Measurements from ENCODE around the gene ERCC6L2.

Gene ERCC6L2

DNA sequence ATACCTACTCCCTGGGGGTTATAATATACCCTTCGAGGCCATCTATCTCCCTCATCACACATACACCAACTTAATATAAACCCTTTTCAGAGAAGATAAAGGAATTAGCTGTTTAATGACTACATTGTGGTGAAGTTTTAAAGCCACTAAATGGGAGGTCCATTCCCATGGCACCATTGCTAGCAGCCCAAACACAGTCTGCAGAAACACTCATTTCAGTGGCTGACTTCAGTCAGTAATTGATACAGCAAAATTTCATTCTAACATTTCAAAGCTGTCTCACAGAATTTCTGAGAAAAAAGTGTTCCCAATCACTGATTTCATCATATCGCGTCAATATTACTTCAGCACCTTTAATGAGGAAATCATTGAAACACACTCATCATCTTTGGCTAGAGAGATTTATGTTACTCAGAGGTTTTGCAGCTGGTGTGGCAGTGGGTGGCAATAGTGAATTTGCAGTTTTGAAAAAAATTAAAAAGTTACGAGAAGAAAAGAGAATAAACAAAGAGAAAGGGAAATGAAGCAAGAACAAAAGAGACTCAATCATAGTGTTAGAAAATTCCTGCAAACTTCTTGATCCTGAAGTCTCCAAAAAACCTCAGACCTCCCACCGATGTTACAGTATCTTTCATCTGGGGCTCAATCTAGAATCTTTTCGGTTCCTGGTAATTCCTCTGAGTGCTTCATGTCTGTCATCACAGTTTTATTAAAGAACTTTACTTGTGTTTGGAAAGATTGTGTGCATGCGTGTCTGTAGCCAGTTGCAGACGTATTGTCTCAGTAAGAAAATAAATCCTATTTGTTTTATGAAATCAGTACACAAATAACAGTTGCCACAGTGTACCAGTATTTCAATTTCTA lies 105.0 kb downstream of the ERCC6L2 start:
- DNase-seq, result no peak

DNA sequence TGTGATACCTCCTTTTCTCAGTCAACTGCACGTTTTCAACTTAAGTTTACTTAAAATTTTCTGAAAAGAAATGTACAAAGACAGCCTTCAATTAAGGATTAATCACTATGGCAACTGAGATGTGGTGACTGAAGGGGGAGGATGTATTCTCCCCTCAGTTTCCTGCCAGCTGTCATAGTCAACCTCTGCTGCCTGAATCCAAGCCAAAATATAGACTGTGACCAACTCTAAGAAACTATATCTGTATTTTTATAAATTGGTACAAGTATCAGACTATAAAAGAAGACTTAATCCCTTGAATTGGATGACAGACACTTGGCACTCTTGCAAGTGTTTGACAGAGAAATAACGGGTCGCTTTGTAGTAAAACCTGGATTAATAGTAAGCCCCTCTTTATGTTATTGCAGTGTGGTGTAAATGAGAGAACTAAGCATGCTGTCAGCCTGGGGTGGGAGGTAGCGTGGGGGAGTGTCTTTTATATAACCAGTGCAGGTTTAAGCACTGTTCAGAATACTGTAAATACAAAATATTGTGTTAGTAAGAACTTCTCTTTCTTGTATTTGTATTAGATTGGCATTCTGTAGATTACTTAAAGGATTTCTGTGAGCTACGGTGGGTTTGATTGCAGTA lies 106.4 kb downstream of the ERCC6L2 start:
- no peak for DNase-seq

DNA sequence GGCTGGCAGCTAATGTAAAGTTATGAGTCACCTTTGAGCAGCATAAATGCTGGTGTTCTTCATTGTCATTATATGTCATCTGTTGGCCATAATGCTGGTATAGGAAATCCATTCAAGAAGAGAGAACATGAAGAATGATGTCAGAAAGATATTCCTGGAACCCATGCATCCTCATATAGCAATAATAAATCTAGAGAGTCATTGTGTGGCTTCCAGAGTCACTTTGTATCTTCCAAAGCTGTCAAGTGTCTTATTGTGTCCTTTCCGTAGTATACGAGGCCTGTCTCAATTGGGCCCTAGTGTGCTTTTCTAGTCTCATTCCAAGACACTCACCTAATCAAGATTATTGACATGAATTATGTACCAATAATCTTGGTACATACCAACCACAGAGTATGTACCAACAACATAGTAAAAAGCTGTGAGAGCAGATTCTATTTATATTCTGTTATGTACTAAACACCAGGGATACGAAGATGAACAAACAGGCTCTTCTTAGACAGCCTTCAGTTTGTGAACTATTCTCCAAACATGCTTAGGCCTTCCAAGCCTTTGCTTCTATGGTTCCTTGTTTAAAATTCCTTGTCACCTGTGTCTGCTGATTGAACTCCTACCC lies 110.1 kb downstream of the ERCC6L2 start:
- no peak for DNase-seq

DNA sequence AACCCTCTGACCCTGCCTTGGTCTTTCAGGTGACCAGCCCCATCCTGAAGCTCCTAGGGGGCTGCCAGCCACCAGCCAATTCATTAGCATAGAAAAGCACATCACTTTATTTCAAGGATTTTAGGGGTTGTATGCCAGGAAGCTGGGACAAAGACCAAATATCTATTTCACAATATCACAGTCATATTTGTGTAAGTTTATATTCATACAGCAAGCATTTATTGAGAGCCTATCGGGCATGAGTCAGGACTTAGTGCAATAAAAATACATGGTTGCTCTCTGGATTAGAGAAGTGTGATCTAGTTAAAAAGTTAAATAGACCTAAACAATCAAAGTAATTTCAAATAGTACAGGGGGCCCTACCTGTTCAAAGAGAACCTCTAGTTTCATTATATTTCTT lies 113.8 kb downstream of the ERCC6L2 start:
- no peak for DNase-seq

DNA sequence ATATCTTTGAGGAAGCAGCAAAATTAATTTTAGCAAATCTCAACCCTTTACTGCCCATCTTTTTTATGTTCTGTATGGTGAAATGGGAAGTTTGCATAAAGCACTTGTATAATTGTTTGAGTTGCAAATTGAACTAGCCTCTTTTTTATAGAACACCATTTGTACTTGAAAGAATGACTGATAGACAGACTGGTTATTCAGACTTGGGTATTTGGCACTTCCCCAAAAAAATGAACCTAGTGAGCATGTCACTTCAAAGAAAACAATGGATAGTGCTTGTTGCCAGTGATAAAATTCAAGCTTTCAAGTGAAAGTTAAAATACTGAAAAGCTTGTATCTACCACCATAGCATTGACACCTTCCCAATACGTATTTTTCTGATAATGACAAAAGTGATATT lies 115.8 kb downstream of the ERCC6L2 start:
- no peak for DNase-seq

DNA sequence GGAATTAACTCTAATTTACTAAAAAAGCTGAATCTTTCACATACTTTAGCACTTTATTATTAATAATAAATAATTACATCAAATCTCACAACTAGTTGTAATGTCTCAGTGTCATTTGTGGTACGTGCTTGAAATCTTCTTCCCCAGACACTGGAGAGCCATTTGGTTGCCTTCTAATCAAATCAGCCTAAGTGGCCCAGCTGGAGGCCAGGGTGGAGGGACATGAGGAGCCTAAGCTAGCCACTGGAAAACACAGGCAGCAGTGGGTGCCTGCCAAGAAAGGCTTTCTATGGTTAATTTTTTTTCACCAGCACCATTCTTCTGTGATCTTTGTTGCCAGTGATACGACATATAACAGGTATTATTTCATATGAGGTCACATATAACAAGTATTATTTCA lies 117.0 kb downstream of the ERCC6L2 start:
- no peak for DNase-seq

DNA sequence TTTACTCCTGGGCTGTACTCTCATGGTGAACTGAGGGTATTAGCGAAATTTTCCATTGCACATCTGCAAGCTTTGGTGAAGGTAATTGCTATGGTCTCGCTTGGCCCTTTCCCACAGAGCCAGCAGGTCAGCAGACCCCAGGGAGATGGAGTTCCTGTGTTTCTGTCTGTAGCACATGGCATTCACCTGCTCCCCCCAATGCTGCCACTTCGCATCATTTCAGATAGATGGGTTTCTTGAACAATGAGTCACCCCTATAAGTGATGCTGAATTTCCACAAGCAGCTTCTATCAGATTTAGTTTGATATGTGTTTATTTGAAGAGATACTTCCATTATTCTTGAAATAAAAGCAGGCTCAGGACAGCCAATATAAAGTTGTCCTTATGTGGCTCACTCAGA lies 117.8 kb downstream of the ERCC6L2 start:
- DNase-seq, result no peak

DNA sequence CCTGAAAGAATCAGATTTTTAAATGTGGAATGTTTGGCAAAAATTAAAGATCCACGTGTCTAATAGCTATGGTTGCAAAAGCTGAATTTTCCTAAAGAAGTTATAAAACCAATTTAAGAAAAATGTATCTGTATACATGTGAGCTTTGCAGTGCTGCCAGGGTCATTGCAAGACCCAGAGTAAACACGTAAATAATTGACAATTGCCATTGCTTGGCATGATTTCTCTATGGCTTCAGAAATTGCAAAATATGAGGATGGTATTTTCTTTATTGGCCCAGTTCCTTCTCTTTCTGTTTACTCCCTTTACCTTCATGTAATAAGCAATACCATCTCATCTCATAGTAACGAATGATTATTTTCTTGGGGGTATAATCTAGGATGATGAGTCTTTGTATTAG lies 123.9 kb downstream of the ERCC6L2 start:
- DNase-seq, result no peak

DNA sequence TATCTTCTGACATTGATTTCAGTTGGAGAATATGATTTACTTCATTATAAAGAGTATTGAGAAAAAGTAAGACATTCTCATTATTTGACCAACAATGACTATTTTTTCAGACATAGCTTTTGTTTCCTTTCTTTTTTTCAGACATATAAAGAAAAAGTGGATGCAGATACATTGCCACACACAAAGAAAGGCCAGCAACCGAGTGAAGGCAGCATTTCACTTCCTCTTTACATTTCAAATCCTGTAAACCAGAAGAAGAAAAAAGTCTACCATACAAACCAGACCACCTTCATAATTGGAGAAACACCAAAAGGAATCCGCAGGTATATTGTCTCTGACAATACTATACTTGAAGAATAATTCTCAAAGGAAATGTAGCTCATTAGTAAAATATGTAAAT lies 128.9 kb downstream of the ERCC6L2 start:
- no peak for DNase-seq

DNA sequence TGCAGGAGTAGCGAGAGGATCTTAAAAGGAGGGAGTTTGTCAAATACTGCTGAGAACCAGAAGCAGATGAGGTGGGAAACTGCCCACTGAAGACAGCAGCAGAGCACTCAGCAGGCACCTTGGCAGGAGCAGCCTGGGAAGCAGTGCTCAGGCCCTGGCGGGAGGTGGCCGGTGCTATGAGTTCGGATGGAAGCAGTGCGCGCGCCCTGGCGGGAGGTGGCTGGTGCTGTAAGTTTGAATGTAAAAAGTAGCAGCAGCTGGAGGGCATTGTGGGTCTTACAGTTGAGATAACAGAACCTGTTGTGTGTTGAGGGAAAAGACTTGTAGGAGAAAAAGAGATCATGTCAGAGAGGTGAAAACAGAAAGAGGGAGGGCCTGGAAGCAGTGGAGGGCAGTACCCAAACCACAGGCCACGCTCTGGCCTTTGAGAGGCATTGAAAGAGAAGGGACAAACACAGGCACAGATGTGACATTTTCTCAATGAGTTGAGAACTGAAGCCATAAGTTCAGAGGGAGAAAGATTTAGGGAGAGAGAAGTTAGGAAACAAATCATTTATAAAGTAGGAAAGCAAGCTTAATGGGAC lies 130.9 kb downstream of the ERCC6L2 start:
- DNase-seq, result no peak

DNA sequence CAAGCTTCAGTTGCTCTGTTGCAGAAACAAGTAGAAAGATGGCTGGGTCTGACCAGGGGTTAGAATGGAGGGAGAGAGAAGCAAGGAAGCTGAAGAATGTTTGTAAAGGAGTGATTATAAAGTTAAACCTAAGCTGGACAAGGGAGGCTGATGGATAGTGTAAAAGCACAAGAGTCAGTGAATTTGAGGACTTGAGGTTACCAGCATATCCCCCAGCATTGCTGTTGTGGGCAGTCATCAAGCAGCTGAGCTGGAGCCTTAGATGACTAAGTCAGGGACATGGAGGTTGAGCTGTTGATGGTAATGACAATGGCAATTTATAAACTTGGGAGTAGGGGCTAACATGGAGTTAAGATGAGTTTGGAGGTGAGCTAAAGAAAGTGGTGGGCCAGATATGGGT lies 131.5 kb downstream of the ERCC6L2 start:
- DNase-seq, result no peak

DNA sequence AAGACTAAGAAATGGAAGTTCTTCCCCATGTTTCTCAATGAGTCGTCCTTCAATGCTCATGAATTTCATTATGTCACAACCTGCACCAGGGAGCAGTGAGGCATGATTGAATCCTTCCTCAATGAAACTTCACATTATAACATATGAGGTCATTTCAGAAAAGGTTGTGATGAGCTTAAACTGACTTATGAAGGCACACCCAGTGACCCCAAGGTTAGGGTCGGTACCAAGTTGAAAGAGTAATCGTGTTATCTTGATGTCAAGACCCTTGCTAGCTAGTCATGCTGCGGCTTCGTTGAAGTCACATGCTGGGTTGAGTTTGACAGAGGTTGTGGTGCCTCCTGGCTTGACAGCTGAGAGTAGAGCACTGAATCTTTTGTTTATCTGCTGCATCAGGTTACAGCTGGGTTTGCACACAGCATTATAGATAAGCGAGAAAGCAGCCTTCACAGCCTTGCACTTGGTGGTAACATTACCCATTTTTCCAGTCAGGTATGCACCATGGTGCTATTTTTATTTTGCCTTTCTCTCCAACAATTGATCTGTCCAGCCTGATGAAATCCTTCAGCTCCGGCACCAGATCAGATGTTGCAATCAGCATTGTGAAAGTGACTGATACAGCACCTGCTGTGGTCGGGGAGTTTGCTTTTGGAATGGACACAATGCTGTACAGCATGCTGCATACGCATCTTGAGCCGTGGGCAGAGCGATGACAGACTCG lies 133.2 kb downstream of the ERCC6L2 start:
- DNase-seq, result no peak

DNA sequence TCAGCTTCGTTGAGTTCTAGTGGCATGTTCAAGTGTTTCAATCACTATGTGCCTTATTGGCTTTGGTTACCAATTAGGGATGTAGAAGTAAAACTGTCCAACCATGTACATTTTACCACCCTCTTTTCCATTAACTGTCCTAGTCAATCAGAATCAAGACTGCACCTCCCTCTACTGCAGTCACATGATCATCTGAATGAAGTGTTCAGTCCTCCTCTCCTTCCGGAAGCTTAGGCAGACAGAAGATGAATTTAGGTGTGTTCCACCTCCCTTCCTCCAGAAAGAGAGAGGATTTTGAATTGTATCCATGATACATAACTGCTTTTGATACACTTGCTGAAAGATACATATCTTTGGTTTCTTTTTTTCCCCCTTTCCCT lies 133.7 kb downstream of the ERCC6L2 start:
- DNase-seq, result no peak

DNA sequence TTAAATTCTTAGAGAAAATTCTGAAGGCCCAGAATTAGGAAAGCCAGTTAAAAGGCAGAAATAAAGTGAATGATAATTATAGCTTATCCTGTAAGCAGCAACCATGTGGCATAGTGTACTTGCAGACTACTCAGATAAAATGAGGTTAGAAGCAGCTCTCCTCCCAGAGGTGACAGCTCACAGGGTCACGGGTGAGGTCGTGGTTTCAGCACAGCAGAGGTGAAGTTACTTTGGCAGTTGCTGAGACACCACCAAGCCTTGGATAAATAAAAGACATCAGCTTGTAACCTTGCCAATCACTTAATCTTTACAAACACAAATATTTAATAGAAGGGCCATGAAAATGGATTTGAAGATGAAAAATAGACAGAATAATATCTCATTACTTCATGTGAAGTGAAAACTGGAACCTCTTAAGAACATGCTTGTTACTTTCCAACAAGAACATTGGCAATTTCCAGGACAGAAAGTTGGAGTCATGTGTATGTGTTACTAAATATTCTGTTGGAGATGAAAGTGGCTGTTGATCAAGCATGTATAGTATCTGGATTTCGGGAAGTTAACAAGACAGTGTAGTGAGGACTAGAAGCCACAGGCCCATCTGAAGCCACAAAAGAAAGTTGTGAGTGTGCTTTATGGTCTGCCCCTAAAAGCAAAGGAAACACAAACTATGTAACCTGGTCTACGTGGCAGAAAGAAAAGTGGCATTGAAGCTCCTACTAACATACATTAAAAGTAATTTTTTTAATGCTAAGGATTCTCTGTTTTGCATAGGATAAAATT lies 134.4 kb downstream of the ERCC6L2 start:
- DNase-seq, result no peak

DNA sequence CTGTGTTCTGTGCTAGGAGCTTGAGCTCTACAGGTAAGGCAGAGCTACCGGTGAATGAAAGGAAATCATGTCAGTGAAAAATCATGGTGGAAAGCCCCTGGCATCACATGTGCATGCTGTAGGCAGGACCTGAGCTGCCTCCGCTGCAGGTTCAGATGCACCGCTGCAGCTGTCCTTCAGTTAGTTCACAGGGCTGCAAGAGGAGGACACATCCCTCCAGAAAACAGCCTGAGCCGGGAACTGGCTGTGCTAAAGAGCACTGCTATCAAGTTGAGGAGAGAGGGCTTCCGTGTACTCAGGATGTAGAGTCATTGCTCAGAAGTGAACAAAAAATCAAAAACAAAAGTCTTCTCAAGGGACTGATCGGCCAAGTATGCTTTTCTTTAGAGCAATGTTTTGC lies 138.6 kb downstream of the ERCC6L2 start:
- DNase-seq, result no peak

DNA sequence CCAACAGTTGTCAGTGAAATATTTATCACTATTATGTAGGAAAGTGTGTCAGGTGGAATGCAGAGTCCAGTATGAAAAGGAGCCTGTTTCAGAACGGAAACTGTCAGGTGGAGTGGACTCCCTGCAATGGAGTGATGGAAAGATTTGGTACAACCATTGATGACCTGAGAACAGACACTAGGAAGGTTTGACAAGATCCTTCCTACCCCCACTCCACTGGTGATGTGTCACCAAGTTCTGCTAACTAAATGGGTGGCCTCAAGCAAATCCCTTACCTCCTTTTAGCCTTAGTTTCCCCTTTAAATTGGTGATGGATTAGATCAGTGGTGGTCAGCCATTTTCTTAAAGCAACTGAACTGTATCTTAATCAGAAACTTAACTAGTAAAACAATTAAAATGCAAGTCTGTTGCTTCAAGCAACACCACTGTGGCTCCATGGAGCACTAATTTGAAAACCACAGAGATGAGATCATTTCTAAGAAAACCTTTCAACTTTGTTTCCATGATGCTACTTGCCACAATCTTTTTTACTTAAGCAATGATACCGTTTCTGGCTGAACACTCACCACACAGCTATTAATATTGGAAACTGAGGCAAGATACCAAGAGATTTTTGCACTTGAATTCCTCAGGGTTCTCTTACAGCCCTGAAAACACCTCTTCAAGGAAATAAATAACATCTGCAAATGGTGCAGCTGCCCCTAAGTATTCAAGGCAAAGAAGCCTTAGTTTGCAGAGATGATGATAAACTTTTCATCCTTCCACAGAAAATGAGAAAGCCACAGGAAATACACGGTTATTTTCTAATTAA lies 140.6 kb downstream of the ERCC6L2 start:
- DNase-seq, result no peak
